ENCODE data around the gene USP22.

USP22 gene

DNA sequence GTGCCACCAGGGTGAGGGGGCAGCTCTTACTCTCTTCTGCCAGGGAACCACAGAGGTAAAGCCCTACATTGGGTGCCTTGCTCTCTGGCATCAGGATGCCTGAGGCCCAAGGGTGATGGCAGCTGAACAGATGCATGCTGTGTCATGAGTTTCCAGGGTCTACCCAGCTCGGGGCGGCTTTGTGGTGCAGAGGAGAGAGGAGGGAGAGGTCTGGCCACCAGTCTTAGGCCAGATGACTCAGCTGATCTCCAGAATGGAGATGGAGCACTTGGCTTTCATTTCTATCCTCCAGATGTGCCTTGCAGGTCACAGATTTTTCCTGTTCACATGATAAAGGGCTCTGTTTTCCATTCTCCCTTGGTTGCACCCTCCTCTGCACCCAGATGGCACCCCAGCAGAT lies 23.6 kb upstream of the USP22 start:
- no peak overlapping the region for H3K27ac ChIP-seq (replicated peaks)
- no peak for TF ChIP-seq CTCF (IDR thresholded peaks at IDR 0.05; ENCODE audit: insufficient read depth, low read length)
- no peak for TF ChIP-seq SPI1 (IDR thresholded peaks at IDR 0.05; ENCODE audit: borderline replicate concordance, low read depth)
- TF ChIP-seq POLR2AphosphoS5 (IDR thresholded peaks at IDR 0.05; ENCODE audit: low read depth): no peak
- no peak for TF ChIP-seq REST (IDR thresholded peaks at IDR 0.05; ENCODE audit: insufficient replicate concordance, low read depth)
- H3K27me3 ChIP-seq (ENCODE audit: insufficient read depth, poor library complexity, severe bottlenecking): no peaks in the 10 kb centered on the region
- H3K4me3 ChIP-seq (replicated peaks; ENCODE audit: insufficient read depth, low read length): no peak overlapping the region
- DNase-seq (ENCODE audit: low read depth in 1 of 2, low spot score in 1 of 2): no peak

DNA sequence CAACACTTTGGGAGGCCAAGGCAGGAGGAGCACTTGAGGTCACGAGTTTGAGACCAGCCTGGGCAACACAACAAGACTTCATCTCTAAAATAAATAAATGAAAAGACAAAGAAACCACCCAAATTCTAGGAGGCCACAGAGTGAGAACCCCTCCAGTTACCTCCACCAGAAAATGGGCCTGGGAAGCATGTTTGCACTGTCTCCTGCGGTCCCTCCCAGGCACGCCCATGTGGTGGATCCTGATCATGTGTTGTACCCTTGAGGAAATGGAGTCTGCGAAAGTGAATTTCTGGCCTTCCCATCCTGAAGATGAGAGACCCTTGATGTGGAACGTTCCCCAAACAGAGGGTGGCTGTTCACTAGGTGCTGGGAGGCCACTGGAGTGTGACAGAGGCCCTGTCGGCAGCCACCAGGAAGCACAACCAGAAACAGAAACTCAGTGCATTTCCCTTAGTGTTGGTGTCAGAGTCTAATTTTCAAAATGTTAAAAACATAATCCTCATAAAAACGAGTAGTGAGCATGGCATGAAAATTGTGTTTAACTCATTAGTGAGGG lies 19.2 kb upstream of the USP22 start:
- TF ChIP-seq CTCF (IDR thresholded peaks at IDR 0.05; ENCODE audit: insufficient read depth, low read length): no peak
- no peak for TF ChIP-seq SPI1 (IDR thresholded peaks at IDR 0.05; ENCODE audit: borderline replicate concordance, low read depth)
- TF ChIP-seq GABPA (IDR thresholded peaks at IDR 0.05; ENCODE audit: low read depth): no peak
- no peak for TF ChIP-seq POLR2AphosphoS5 (IDR thresholded peaks at IDR 0.05; ENCODE audit: low read depth)
- TF ChIP-seq REST (IDR thresholded peaks at IDR 0.05; ENCODE audit: insufficient replicate concordance, low read depth): no peak
- H3K4me3 ChIP-seq (replicated peaks; ENCODE audit: insufficient read depth, low read length): no peak overlapping the region
- no peaks in the 10 kb centered on the region for H3K27me3 ChIP-seq (ENCODE audit: insufficient read depth, poor library complexity, severe bottlenecking)
- H3K27ac ChIP-seq (replicated peaks): no peak overlapping the region
- no peak for DNase-seq (ENCODE audit: low read depth in 1 of 2, low spot score in 1 of 2)

DNA sequence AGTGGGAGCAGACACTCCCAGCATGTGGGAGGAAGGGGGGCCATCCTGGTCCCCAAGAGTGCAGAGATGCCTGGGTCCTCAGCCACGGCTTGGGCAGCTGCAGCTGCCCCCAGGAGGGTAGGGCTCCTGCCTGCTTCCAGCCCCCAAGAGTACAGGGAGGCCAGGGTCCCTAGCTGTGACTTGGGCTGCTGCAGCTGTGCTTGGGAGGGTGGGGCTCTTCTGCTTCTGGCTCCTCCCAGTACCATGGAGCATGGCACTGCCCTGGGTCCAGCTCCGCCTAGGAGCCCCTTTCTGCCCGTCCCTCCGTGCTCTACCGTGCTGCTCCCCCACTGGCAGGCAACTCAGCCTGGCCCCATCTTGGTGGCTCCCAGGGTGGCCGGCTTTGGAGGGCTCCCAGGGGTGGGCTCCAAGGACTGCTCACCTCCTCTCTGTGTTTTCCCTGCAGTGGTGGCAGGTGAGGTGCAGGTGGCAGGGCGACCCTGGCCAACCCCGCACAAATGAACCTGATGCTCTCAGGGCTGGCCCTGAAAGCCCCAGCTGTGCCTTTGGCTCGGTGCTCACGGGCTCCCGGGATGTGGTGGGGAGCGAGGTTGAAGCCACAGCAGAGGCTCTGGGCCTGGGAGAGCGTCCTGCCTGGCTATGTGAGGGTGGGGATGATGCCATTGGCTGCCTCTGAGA lies 18.5 kb upstream of the USP22 start:
- TF ChIP-seq GABPA (IDR thresholded peaks at IDR 0.05; ENCODE audit: low read depth): no peak
- no peak for TF ChIP-seq POLR2AphosphoS5 (IDR thresholded peaks at IDR 0.05; ENCODE audit: low read depth)
- no peak for TF ChIP-seq REST (IDR thresholded peaks at IDR 0.05; ENCODE audit: insufficient replicate concordance, low read depth)
- no peak for TF ChIP-seq CTCF (IDR thresholded peaks at IDR 0.05; ENCODE audit: insufficient read depth, low read length)
- no peak for TF ChIP-seq SPI1 (IDR thresholded peaks at IDR 0.05; ENCODE audit: borderline replicate concordance, low read depth)
- Histone ChIP-seq H3K27me3 (ENCODE audit: insufficient read depth, poor library complexity, severe bottlenecking) (no peaks in the 10 kb centered on the region), H3K4me3 (replicated peaks; ENCODE audit: insufficient read depth, low read length) (no peak overlapping the region), H3K27ac (replicated peaks) (no peak overlapping the region)
- no peak for DNase-seq (ENCODE audit: low read depth in 1 of 2, low spot score in 1 of 2)
